Fibroblast of pulmonary artery (primary cell): ENCODE data around the gene DNAH3.

Source experiments
- DNase-seq: peaks from one replicate; pipeline ENCODE4 v3.0.0-alpha.2; 2010; ENCODE audit warnings: low read depth
- H3K4me3 ChIP-seq: replicated peaks from 2 replicates; pipeline ENCODE4 v1.5.1; 2011; ENCODE audit warnings: low read depth, mild to moderate bottlenecking, control low read depth, low read length, moderate library complexity
- CTCF ChIP-seq: IDR thresholded peaks from 2 replicates; pipeline ENCODE4 v1.5.1; 2011; ENCODE audit warnings: mild to moderate bottlenecking, control low read depth, low read length, inconsistent platforms; ENCODE audit errors: missing control alignments

Gene DNAH3

GRCh38 chr16:21192991-21193390 is 42.3 kb upstream of the DNAH3 start:
- no peak for TF ChIP-seq CTCF
- no peak for DNase-seq
- no peak overlapping the region for H3K4me3 ChIP-seq

GRCh38 chr16:21190599-21190998 is 40.0 kb upstream of the DNAH3 start:
- DNase-seq: no peak
- no peak overlapping the region for H3K4me3 ChIP-seq
- TF ChIP-seq CTCF: no peak

- TF ChIP-seq CTCF: no peak
- no peak overlapping the region for H3K4me3 ChIP-seq
- DNase-seq: no peak
Observed at GRCh38 chr16:21190013-21190412, 39.4 kb upstream of the DNAH3 start.

- DNase-seq: no peak
- H3K4me3 ChIP-seq: no peak overlapping the region
- TF ChIP-seq CTCF: no peak
Observed at GRCh38 chr16:21189311-21189710, 38.7 kb upstream of the DNAH3 start.

- no peak for DNase-seq
- no peak overlapping the region for H3K4me3 ChIP-seq
- TF ChIP-seq CTCF: no peak
Observed at GRCh38 chr16:21186326-21186691, 35.7 kb upstream of the DNAH3 start.

- no peak for TF ChIP-seq CTCF
- DNase-seq: no peak
- H3K4me3 ChIP-seq: no peak overlapping the region
Observed at GRCh38 chr16:21185659-21186325, 35.1 kb upstream of the DNAH3 start.

- H3K4me3 ChIP-seq: no peak overlapping the region
- DNase-seq: no peak
- no peak for TF ChIP-seq CTCF
Observed at GRCh38 chr16:21184834-21185233, 34.2 kb upstream of the DNAH3 start.
